Panc1 (cell line): ENCODE results near the gene PPTC7. TPM values are rescaled to one million over a fixed set of nuclear protein-coding genes. Genes with fewer than 3 reads are reported as not detected.

Source experiments
- ATAC-seq: fragments of 200-7000 bp; cut with Tn5 transposase; 2 replicates; pipeline ENCODE4 v1.9.1; 2020; ENCODE audit warnings: mild to moderate bottlenecking, moderate library complexity
- BruUV-seq: library from RNA; stranded (reverse); fragments of 400-500 nt; replicated peaks from 2 replicates; lab custom pipeline; 2021; lab: Mats Ljungman, UMichigan
- CTCF ChIA-PET: fragments of 300-600 bp; sonication (Branson Sonifier 250); formaldehyde crosslinking; loops from one replicate; lab custom pipeline; 2022; ENCODE audit warnings: antibody characterized with exemption; lab: Charles Lee
- POLR2A ChIA-PET: fragments of 300-600 bp; sonication (Branson Sonifier 250); formaldehyde crosslinking; loops from one replicate; lab custom pipeline; 2022; ENCODE audit warnings: antibody characterized with exemption; lab: Charles Lee
- DNase-seq: peaks from one replicate; pipeline ENCODE4 v3.0.0-alpha.2; 2010; ENCODE audit warnings: low read depth, low spot score
- H3K27ac ChIP-seq: 2 replicates; pipeline ENCODE4 v1.5.1; 2011; ENCODE audit warnings: mild to moderate bottlenecking, low read length, inconsistent platforms
- H3K27me3 ChIP-seq: fragments of 200-500 bp; sonication (Bioruptor generic); 2 replicates; pipeline ENCODE4 v1.6.0; 2014; ENCODE audit warnings: low read length, inconsistent platforms; ENCODE audit not compliant: control insufficient read depth, insufficient read depth
- H3K36me3 ChIP-seq: fragments of 200-500 bp; sonication (Bioruptor generic); 2 replicates; pipeline ENCODE4 v1.5.1; 2014; ENCODE audit warnings: inconsistent platforms, mild to moderate bottlenecking, low read length, moderate library complexity; ENCODE audit not compliant: control insufficient read depth, insufficient read depth
- H3K4me1 ChIP-seq: 2 replicates; pipeline ENCODE4 v1.5.1; 2011; ENCODE audit warnings: inconsistent platforms, mild to moderate bottlenecking, low read length, moderate library complexity; ENCODE audit not compliant: control insufficient read depth, insufficient read depth
- H3K4me3 ChIP-seq, 2 experiments: 2 replicates each; pipeline ENCODE4 v1.5.1; 2011 to 2012; ENCODE audit warnings: low read depth in 2 of 2, low read length in 2 of 2, mild to moderate bottlenecking in 2 of 2, inconsistent platforms in 1 of 2, moderate library complexity in 1 of 2
- H3K9me3 ChIP-seq: fragments of 200-500 bp; sonication (Bioruptor generic); 2 replicates; pipeline ENCODE4 v1.5.1; 2014; ENCODE audit warnings: low read depth, mild to moderate bottlenecking, inconsistent platforms, low read length, moderate library complexity; ENCODE audit not compliant: control insufficient read depth, insufficient read depth
- CTCF ChIP-seq: fragments of 450-650 bp; IDR thresholded peaks from 2 replicates; pipeline ENCODE4 v1.5.1; 2017; ENCODE audit warnings: mild to moderate bottlenecking
- POLR2AphosphoS5 ChIP-seq: IDR thresholded peaks from 2 replicates; pipeline ENCODE4 v1.6.1; 2012; ENCODE audit warnings: mild to moderate bottlenecking, low read depth, low read length, moderate library complexity
- REST ChIP-seq, 2 experiments: IDR thresholded peaks; 2 replicates each; pipeline ENCODE4 v1.6.1; 2011 to 2012; ENCODE audit warnings: low read depth in 2 of 2, control low read depth in 1 of 2, low read length in 1 of 2, mild to moderate bottlenecking in 1 of 2, moderate library complexity in 1 of 2; ENCODE audit not compliant: insufficient read depth in 1 of 2
- SIN3A ChIP-seq: IDR thresholded peaks from 2 replicates; pipeline ENCODE4 v1.6.1; 2012; ENCODE audit warnings: low read depth, mild to moderate bottlenecking, low read length, moderate library complexity, borderline replicate concordance; ENCODE audit not compliant: insufficient read depth
- TCF7L2 ChIP-seq: IDR thresholded peaks from 2 replicates; pipeline ENCODE4 v1.6.1; 2011; ENCODE audit warnings: mild to moderate bottlenecking, low read depth, low read length, inconsistent platforms
- in situ Hi-C: cut with HindIII; loops from 2 replicates; pipeline ENCODE4 v1.10.0; 2016; ENCODE audit warnings: low sequenced_read_pairs, low pct_unique_long_range_greater_than_20kb
- intact Hi-C: fragments of 100-400 bp; cut with micrococcal nuclease; formaldehyde crosslinking; loops from one replicate; pipeline ENCODE4 v1.10.0; 2022; ENCODE audit not compliant: unreplicated experiment
- total RNA-seq: library from RNA; stranded (reverse); gene quantifications from one replicate; pipeline ENCODE4 v1.2.1, GENCODE V29; 2021; ENCODE audit not compliant: unreplicated experiment

PPTC7 gene
- total RNA-seq, 1 experiment from 2014 or later = 18.4 TPM

GRCh38 chr12:110505332-110505731 lies 77.8 kb downstream of the PPTC7 start:
- no peak for TF ChIP-seq CTCF
- BruUV-seq = no TSS peak
- CTCF ChIA-PET = no interaction called here
- Histone ChIP-seq H3K9me3 (no peaks in the 10 kb centered on the region), H3K36me3 (no peaks in the 10 kb centered on the region; the same call in 1 of the 2 replicates), H3K27ac (no peak overlapping the region), H3K27me3 (no peaks in the 10 kb centered on the region), H3K4me1 (peaks cover 2% of the 10 kb centered on the region; the same call in 1 of the 2 replicates), H3K4me3 (no peak overlapping the region)
- POLR2A ChIA-PET = no interaction called here
- intact Hi-C loops = no loop called here
- DNase-seq (no peak), ATAC-seq (no peak)
- in situ Hi-C loops = no loop called here

- H3K9me3 ChIP-seq = no peaks in the 10 kb centered on the region
- ATAC-seq = no peak
- H3K27me3 ChIP-seq = no peaks in the 10 kb centered on the region
- ChIA-PET CTCF (no interaction called here), POLR2A (interaction anchor here (0.7 kb wide), 1 partner anchor 64 kb away, joined by 4 read pairs; no protein-coding TSS in a partner anchor)
- H3K36me3 ChIP-seq = peaks cover 6% of the 10 kb centered on the region
- no peak for TF ChIP-seq TCF7L2
- no peak for TF ChIP-seq POLR2AphosphoS5
- no peak for TF ChIP-seq SIN3A
- no peak for TF ChIP-seq REST (IDR thresholded peaks at IDR 0.05; ENCODE audit: insufficient read depth in 1 of 2, low read depth in 2 of 2, low read length in 1 of 2)
- no peak for TF ChIP-seq CTCF
- no peak for DNase-seq
- no TSS peak for BruUV-seq
- H3K4me3 ChIP-seq = no peak overlapping the region
- H3K27ac ChIP-seq = no peak overlapping the region
- intact Hi-C loops = no loop called here
- in situ Hi-C loops = loop anchor here (5.0 kb wide), 1 partner anchor 36 kb away; the partner anchor contains the start of genes FAM216A and GPN3
- H3K4me1 ChIP-seq = peaks cover 19% of the 10 kb centered on the region
These were observed 79.7 kb downstream of the PPTC7 start for GRCh38 chr12:110503432-110503831.
